Body of pancreas (tissue), 4 donors: ENCODE results near the gene FIG4. TPM values are rescaled to one million over a fixed set of nuclear protein-coding genes. Genes with fewer than 3 reads are reported as not detected.

Experiments used
- ATAC-seq: fragments of 150-250 bp; one replicate; pipeline ENCODE4 v1.9.1; 2016
- DNase-seq, 4 donors: peaks; one replicate each; pipeline ENCODE4 v3.0.0-alpha.2; 2019
- H3K27ac ChIP-seq, 4 donors: fragments of 200-600 bp; sonication (generic); 1 replicate in 3 of 4; 2 replicates in 1 of 4; pipeline versions ENCODE4 v1.5.1 to v1.6.1; 2016 to 2019; ENCODE audit warnings: mild to moderate bottlenecking in 1 of 4, mixed read lengths in 1 of 4, moderate library complexity in 1 of 4
- H3K27me3 ChIP-seq, 2 donors: fragments of 200-600 bp; sonication (generic); one replicate each; pipeline ENCODE4 v1.6.0; 2016; ENCODE audit warnings: mild to moderate bottlenecking in 1 of 2
- H3K36me3 ChIP-seq, 2 donors: fragments of 200-600 bp; sonication (generic); replicated peaks in 1 of 2; 2 replicates each; pipeline ENCODE4 v1.5.1; 2016; ENCODE audit warnings: low read depth in 2 of 2; ENCODE audit not compliant: insufficient read depth in 1 of 2
- H3K4me1 ChIP-seq: fragments of 200-600 bp; sonication (generic); one replicate; pipeline ENCODE4 v1.6.0; 2016
- H3K4me3 ChIP-seq, 2 donors: fragments of 200-600 bp; sonication (generic); 1 replicate in 1 of 2; 2 replicates in 1 of 2; pipeline ENCODE4 v1.5.1; 2016 to 2019
- H3K9me3 ChIP-seq, 3 donors: fragments of 200-600 bp; sonication (generic); 1 replicate in 2 of 3; 2 replicates in 1 of 3; pipeline ENCODE4 v1.5.1; 2016
- CTCF ChIP-seq, 7 experiments: fragments of 450-650 bp in 4 of 7; fragments of 200-600 bp in 3 of 7; sonication (generic) in 3 of 7; IDR thresholded peaks; one replicate each; pipeline ENCODE4 v1.5.1; 2016 to 2019; ENCODE audit warnings: antibody characterized with exemption in 7 of 7
- POLR2A ChIP-seq, 3 donors: fragments of 450-650 bp; IDR thresholded peaks; one replicate each; pipeline ENCODE4 v1.6.1; 2016; ENCODE audit warnings: antibody characterized with exemption in 3 of 3, mild to moderate bottlenecking in 2 of 3
- WGBS, 2 donors: methylation state at CpG; one replicate each; pipeline ENCODE4 v1.1.5; 2017; 5-methylcytosine and 5-hydroxymethylcytosine counted together
- intact Hi-C: fragments of 100-400 bp; cut with DNase I; formaldehyde crosslinking; loops from one replicate; pipeline ENCODE4 v1.15.1; 2023
- total RNA-seq, 2 donors: library from RNA; depleted of rRNA; stranded (reverse); fragments of >200 nt; gene quantifications; one replicate each; pipeline ENCODE4 v1.1.0, GENCODE V29; 2016

FIG4 gene
- total RNA-seq, 2 donors from 2014 or later = 9.3 to 24.7 TPM

- ATAC-seq = no peak
- no peak for DNase-seq
- TF ChIP-seq POLR2A (IDR thresholded peaks at IDR 0.05) (no peak), CTCF (IDR thresholded peaks at IDR 0.05) (no peak)
- Histone ChIP-seq H3K4me3 (no peak overlapping the region), H3K4me1 (no peaks in the 10 kb centered on the region), H3K36me3 (no peaks in the 10 kb centered on the region), H3K27me3 (no peaks in the 10 kb centered on the region), H3K9me3 (no peaks in the 10 kb centered on the region), H3K27ac (no peak overlapping the region)
- intact Hi-C loops = no loop called here
- WGBS, 2 donors = 86 to 91% methylated on average over 1 of the region's 1 CpG
These were observed 89.9 kb downstream of the FIG4 start for GRCh38 chr6:109781001-109781400.

GRCh38 chr6:109782491-109782999, 91.4 kb downstream of the FIG4 start:
- Histone ChIP-seq H3K4me3 (no peak overlapping the region), H3K27me3 (no peaks in the 10 kb centered on the region), H3K4me1 (no peaks in the 10 kb centered on the region), H3K27ac (no peak overlapping the region), H3K36me3 (no peaks in the 10 kb centered on the region), H3K9me3 (no peaks in the 10 kb centered on the region)
- TF ChIP-seq CTCF (IDR thresholded peaks at IDR 0.05) = no peak
- TF ChIP-seq POLR2A (IDR thresholded peaks at IDR 0.05) = no peak
- 77 to 79% methylated on average over 2 of the region's 2 CpGs for WGBS, 2 donors
- intact Hi-C loops = no loop called here
- no peak for DNase-seq
- no peak for ATAC-seq

- Histone ChIP-seq H3K9me3 (no peaks in the 10 kb centered on the region), H3K36me3 (no peaks in the 10 kb centered on the region), H3K4me1 (no peaks in the 10 kb centered on the region), H3K4me3 (no peak overlapping the region), H3K27me3 (no peaks in the 10 kb centered on the region), H3K27ac (no peak overlapping the region)
- intact Hi-C loops = no loop called here
- DNase-seq (peak in 2 of 4 donors; percentile 28 to 59), ATAC-seq (no peak)
- TF ChIP-seq CTCF (IDR thresholded peaks at IDR 0.05) (peak in 6 of 7 experiments; percentile 21 to 53 (median 32)), POLR2A (IDR thresholded peaks at IDR 0.05) (no peak)
- WGBS, 2 donors = 58 to 60% methylated on average over 4 of the region's 4 CpGs
These were observed 92.3 kb downstream of the FIG4 start for GRCh38 chr6:109783250-109783986.

GRCh38 chr6:109787312-109787711, 96.2 kb downstream of the FIG4 start:
- Histone ChIP-seq H3K9me3 (no peaks in the 10 kb centered on the region), H3K27ac (no peak overlapping the region), H3K4me3 (no peak overlapping the region), H3K4me1 (peaks cover 4% of the 10 kb centered on the region), H3K27me3 (no peaks in the 10 kb centered on the region), H3K36me3 (no peaks in the 10 kb centered on the region)
- ATAC-seq (no peak), DNase-seq (no peak)
- intact Hi-C loops = no loop called here
- TF ChIP-seq CTCF (IDR thresholded peaks at IDR 0.05) (no peak), POLR2A (IDR thresholded peaks at IDR 0.05) (no peak)
- WGBS, 2 donors = 81 to 92% methylated on average over 2 of the region's 2 CpGs

- no peak for DNase-seq
- intact Hi-C loops = no loop called here
- Histone ChIP-seq H3K27me3 (no peaks in the 10 kb centered on the region), H3K4me3 (no peak overlapping the region), H3K9me3 (no peaks in the 10 kb centered on the region), H3K27ac (no peak overlapping the region), H3K4me1 (peaks cover 4% of the 10 kb centered on the region), H3K36me3 (no peaks in the 10 kb centered on the region)
- WGBS, 2 donors = 49 to 61% methylated on average over 3 of the region's 3 CpGs
- no peak for ATAC-seq
- TF ChIP-seq CTCF (IDR thresholded peaks at IDR 0.05) (no peak), POLR2A (IDR thresholded peaks at IDR 0.05) (no peak)
These were observed 97.6 kb downstream of the FIG4 start for GRCh38 chr6:109788687-109789086.
